ENCODE results near the gene ARPC5L. TPM values are rescaled to one million over a fixed set of nuclear protein-coding genes. Genes with fewer than 3 reads are reported as not detected.

ARPC5L gene
- total RNA-seq, 2 donors from 2014 or later = 27.8 to 41.1 TPM

DNA sequence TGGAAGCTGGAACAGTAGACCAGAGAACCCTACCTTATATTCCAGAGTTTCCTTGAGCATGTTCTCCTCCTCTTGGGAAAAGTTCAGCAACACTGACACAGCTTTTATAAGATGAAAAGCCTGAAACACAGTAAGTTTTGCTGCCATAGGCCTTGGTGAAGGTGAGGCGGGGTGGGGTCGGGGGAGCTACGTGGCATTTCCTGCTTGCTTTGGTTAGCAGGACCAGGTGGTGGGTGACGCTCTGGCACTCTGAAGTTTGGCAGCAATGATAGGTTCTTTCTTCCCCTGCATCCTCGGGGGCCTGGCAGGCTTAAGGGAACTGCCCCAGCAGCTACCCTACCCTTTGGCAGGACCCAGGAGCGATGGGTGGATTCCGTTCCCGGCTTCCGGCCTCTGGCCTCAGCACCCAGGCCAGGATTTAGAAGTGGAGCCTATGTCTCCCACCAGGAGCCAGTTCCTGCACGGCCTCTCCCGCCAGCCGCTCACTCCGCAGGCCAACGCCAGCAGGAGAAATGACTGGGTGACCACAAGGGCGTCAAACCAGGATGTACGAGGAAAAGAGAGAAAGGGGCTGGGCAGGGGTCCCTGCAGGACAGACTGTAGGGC, 19.3 kb downstream of the ARPC5L start:
- no peak for DNase-seq (ENCODE audit: low spot score)
- Histone ChIP-seq H3K27me3 (replicated peaks; ENCODE audit: insufficient read depth) (no peaks in the 10 kb centered on the region), H3K27ac (no peak overlapping the region), H3K4me3 (no peak overlapping the region), H3K36me3 (peaks cover 5 to 7% of the 10 kb centered on the region in 2 donors), H3K4me1 (replicated peaks) (no peaks in the 10 kb centered on the region), H3K9me3 (no peaks in the 10 kb centered on the region)
- TF ChIP-seq POLR2AphosphoS5 (IDR thresholded peaks at IDR 0.05) (no peak), POLR2A (IDR thresholded peaks at IDR 0.05) (no peak)
- TF ChIP-seq, protein P1, sequence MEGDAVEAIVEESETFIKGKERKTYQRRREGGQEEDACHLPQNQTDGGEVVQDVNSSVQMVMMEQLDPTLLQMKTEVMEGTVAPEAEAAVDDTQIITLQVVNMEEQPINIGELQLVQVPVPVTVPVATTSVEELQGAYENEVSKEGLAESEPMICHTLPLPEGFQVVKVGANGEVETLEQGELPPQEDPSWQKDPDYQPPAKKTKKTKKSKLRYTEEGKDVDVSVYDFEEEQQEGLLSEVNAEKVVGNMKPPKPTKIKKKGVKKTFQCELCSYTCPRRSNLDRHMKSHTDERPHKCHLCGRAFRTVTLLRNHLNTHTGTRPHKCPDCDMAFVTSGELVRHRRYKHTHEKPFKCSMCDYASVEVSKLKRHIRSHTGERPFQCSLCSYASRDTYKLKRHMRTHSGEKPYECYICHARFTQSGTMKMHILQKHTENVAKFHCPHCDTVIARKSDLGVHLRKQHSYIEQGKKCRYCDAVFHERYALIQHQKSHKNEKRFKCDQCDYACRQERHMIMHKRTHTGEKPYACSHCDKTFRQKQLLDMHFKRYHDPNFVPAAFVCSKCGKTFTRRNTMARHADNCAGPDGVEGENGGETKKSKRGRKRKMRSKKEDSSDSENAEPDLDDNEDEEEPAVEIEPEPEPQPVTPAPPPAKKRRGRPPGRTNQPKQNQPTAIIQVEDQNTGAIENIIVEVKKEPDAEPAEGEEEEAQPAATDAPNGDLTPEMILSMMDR (IDR thresholded peaks at IDR 0.05) = no peak
- intact Hi-C loops (cut with DNase I) = no loop called here
- WGBS = 92% methylated on average over 16 of the region's 16 CpGs

GRCh38 chr9:124882231-124882630, 20.3 kb downstream of the ARPC5L start:
- DNase-seq (ENCODE audit: low spot score) = no peak
- Histone ChIP-seq H3K4me3 (no peak overlapping the region), H3K27ac (no peak overlapping the region), H3K4me1 (replicated peaks) (no peaks in the 10 kb centered on the region), H3K36me3 (peaks cover 7 to 12% of the 10 kb centered on the region in 2 donors), H3K9me3 (no peaks in the 10 kb centered on the region), H3K27me3 (replicated peaks; ENCODE audit: insufficient read depth) (no peaks in the 10 kb centered on the region)
- TF ChIP-seq, protein P1 (IDR thresholded peaks at IDR 0.05) = no peak
- TF ChIP-seq POLR2AphosphoS5 (IDR thresholded peaks at IDR 0.05) (no peak), POLR2A (IDR thresholded peaks at IDR 0.05) (no peak)
- intact Hi-C loops (cut with DNase I) = no loop called here
- WGBS = 75% methylated on average over 13 of the region's 13 CpGs

GRCh38 chr9:124884376-124884775, 22.4 kb downstream of the ARPC5L start:
- H3K9me3 ChIP-seq = no peaks in the 10 kb centered on the region
- no peak overlapping the region for H3K27ac ChIP-seq
- no peak for TF ChIP-seq POLR2AphosphoS5 (IDR thresholded peaks at IDR 0.05)
- TF ChIP-seq POLR2A (IDR thresholded peaks at IDR 0.05) = no peak
- TF ChIP-seq, protein P1 (IDR thresholded peaks at IDR 0.05) = no peak
- 86% methylated on average over 4 of the region's 4 CpGs for WGBS
- intact Hi-C loops (cut with DNase I) = no loop called here
- H3K4me3 ChIP-seq = no peak overlapping the region
- no peaks in the 10 kb centered on the region for H3K4me1 ChIP-seq (replicated peaks)
- H3K27me3 ChIP-seq (replicated peaks; ENCODE audit: insufficient read depth) = no peaks in the 10 kb centered on the region
- DNase-seq (ENCODE audit: low spot score) = no peak
- peaks cover 7 to 24% of the 10 kb centered on the region in 2 donors for H3K36me3 ChIP-seq

- H3K27me3 ChIP-seq (replicated peaks; ENCODE audit: insufficient read depth) = no peaks in the 10 kb centered on the region
- DNase-seq (ENCODE audit: low spot score) = no peak
- H3K4me3 ChIP-seq = no peak overlapping the region
- no peaks in the 10 kb centered on the region for H3K9me3 ChIP-seq
- H3K27ac ChIP-seq = no peak overlapping the region
- H3K36me3 ChIP-seq = peaks cover 9 to 25% of the 10 kb centered on the region in 2 donors
- no peaks in the 10 kb centered on the region for H3K4me1 ChIP-seq (replicated peaks)
- TF ChIP-seq POLR2AphosphoS5 (IDR thresholded peaks at IDR 0.05) = no peak
- TF ChIP-seq, protein P1 (IDR thresholded peaks at IDR 0.05) = no peak
- no peak for TF ChIP-seq POLR2A (IDR thresholded peaks at IDR 0.05)
- WGBS = 88% methylated on average over 4 of the region's 4 CpGs
- intact Hi-C loops (cut with DNase I) = no loop called here
Measured at GRCh38 chr9:124885551-124885950, 23.6 kb downstream of the ARPC5L start.

- Histone ChIP-seq H3K36me3 (peaks cover 4 to 25% of the 10 kb centered on the region in 2 donors), H3K9me3 (no peaks in the 10 kb centered on the region), H3K4me3 (no peak overlapping the region), H3K27me3 (replicated peaks; ENCODE audit: insufficient read depth) (no peaks in the 10 kb centered on the region), H3K27ac (no peak overlapping the region), H3K4me1 (replicated peaks) (no peaks in the 10 kb centered on the region)
- DNase-seq (ENCODE audit: low spot score) = no peak
- WGBS = 82% methylated on average over 10 of the region's 10 CpGs
- intact Hi-C loops (cut with DNase I) = no loop called here
- TF ChIP-seq, protein P1 (IDR thresholded peaks at IDR 0.05) = no peak
- TF ChIP-seq POLR2AphosphoS5 (IDR thresholded peaks at IDR 0.05) (no peak), POLR2A (IDR thresholded peaks at IDR 0.05) (no peak)
Measured at GRCh38 chr9:124886461-124886860, 24.5 kb downstream of the ARPC5L start.
